Activated T-cell treated with anti-CD3 and anti-CD28 coated beads, Interleukin-2, amount 50 U/mL, for 1 hour (primary cell): ENCODE data around the gene CD247.
A peak's percentile ranks its signal among the peaks of the same experiment; 100 is the strongest.

Source experiments
- DNase-seq: peaks from one replicate; pipeline ENCODE4 v3.0.0-alpha.2; 2020

The CD247 gene

GRCh38 chr1:167484726-167485502 lies 33.4 kb downstream of the CD247 start:
- peak; percentile 33 for DNase-seq

- no peak for DNase-seq
Observed at GRCh38 chr1:167483790-167484189, 34.5 kb downstream of the CD247 start.

- DNase-seq: peak; percentile 63
Observed at GRCh38 chr1:167482184-167482583, 36.1 kb downstream of the CD247 start.

GRCh38 chr1:167479331-167479979 lies 38.9 kb downstream of the CD247 start:
- DNase-seq: peak; percentile 20

- DNase-seq: peak; percentile 18
Observed at GRCh38 chr1:167477986-167478385, 40.3 kb downstream of the CD247 start.

- DNase-seq: peak; percentile 15
Observed at GRCh38 chr1:167476061-167476460, 42.3 kb downstream of the CD247 start.

- peak; percentile 57 for DNase-seq
Observed at GRCh38 chr1:167474191-167474641, 44.1 kb downstream of the CD247 start.

GRCh38 chr1:167473761-167474160 lies 44.6 kb downstream of the CD247 start:
- peak; percentile 26 for DNase-seq

- DNase-seq: peak; percentile 35
Observed at GRCh38 chr1:167472752-167473521, 45.4 kb downstream of the CD247 start.

GRCh38 chr1:167471568-167471967 lies 46.8 kb downstream of the CD247 start:
- DNase-seq: peak; percentile 20

GRCh38 chr1:167469280-167469965 lies 48.9 kb downstream of the CD247 start:
- no peak for DNase-seq

GRCh38 chr1:167467752-167468151 lies 50.6 kb downstream of the CD247 start:
- no peak for DNase-seq

- DNase-seq: peak; percentile 24
Observed at GRCh38 chr1:167467126-167467710, 51.1 kb downstream of the CD247 start.

GRCh38 chr1:167465743-167466142 lies 52.6 kb downstream of the CD247 start:
- DNase-seq: peak; percentile 8

GRCh38 chr1:167465018-167465417 lies 53.3 kb downstream of the CD247 start:
- peak; percentile 16 for DNase-seq

GRCh38 chr1:167463875-167464575 lies 54.3 kb downstream of the CD247 start:
- DNase-seq: no peak

- DNase-seq: peak; percentile 18
Observed at GRCh38 chr1:167463080-167463479, 55.2 kb downstream of the CD247 start.

GRCh38 chr1:167462341-167462740 lies 56.0 kb downstream of the CD247 start:
- DNase-seq: peak; percentile 28

GRCh38 chr1:167460836-167461235 lies 57.5 kb downstream of the CD247 start:
- DNase-seq: peak; percentile 72

- peak; percentile 28 for DNase-seq
Observed at GRCh38 chr1:167457936-167458584, 60.3 kb downstream of the CD247 start.

GRCh38 chr1:167456926-167457325 lies 61.4 kb downstream of the CD247 start:
- peak; percentile 20 for DNase-seq
